Endothelial cell of umbilical vein (primary cell): ENCODE data around the gene PLPP1. TPM values are rescaled to one million over a fixed set of nuclear protein-coding genes. Genes with fewer than 3 reads are reported as not detected.

Experiments
- BruUV-seq: library from RNA; stranded (reverse); fragments of 400-500 nt; replicated peaks from 2 replicates; lab custom pipeline; 2021; lab: Mats Ljungman, UMichigan
- CTCF ChIA-PET: fragments of 300-600, 350-600 bp; sonication (Branson Sonifier 250); formaldehyde crosslinking; loops from one replicate; lab custom pipeline; 2021; ENCODE audit warnings: antibody characterized with exemption, inconsistent platforms; lab: Charles Lee
- POLR2A ChIA-PET: fragments of 300-600, 350-600 bp; sonication (Branson Sonifier 250); formaldehyde crosslinking; loops from one replicate; lab custom pipeline; 2021; ENCODE audit warnings: antibody characterized with exemption, inconsistent platforms; lab: Charles Lee
- DNase-seq: peaks from one replicate; pipeline ENCODE4 v3.0.0-alpha.2; 2011; ENCODE audit warnings: low read depth, low spot score
- FAIRE-seq: peaks from 2 replicates; lab custom pipeline; 2011; peaks lifted over from hg19 to GRCh38; lab: Jason Lieb, UNC
- H2AFZ ChIP-seq: 2 replicates; pipeline ENCODE4 v1.6.0; 2012; ENCODE audit warnings: low read depth, low read length, control low read depth, inconsistent platforms
- H3K27ac ChIP-seq: 2 replicates; pipeline ENCODE4 v1.5.1; 2011; ENCODE audit warnings: low read depth, mild to moderate bottlenecking, control low read depth, low read length, moderate library complexity; ENCODE audit not compliant: insufficient read depth
- H3K27me3 ChIP-seq, 2 experiments: 2 replicates each; pipeline versions ENCODE4 v1.6.0 to v1.6.1; 2011; ENCODE audit warnings: low read length in 2 of 2, mixed read lengths in 1 of 2; ENCODE audit not compliant: control insufficient read depth in 2 of 2, insufficient read depth in 2 of 2
- H3K36me3 ChIP-seq, 2 experiments: 2 replicates in 1 of 2; 3 replicates in 1 of 2; pipeline ENCODE4 v1.5.1; 2011; ENCODE audit warnings: low read length in 2 of 2, mild to moderate bottlenecking in 1 of 2, moderate library complexity in 1 of 2; ENCODE audit not compliant: control insufficient read depth in 2 of 2, insufficient read depth in 2 of 2; ENCODE audit errors: extremely low read depth in 1 of 2
- H3K4me1 ChIP-seq: 3 replicates; pipeline ENCODE4 v1.5.1; 2011; ENCODE audit warnings: mild to moderate bottlenecking, low read length; ENCODE audit not compliant: control insufficient read depth, insufficient read depth; ENCODE audit errors: extremely low read depth
- H3K4me2 ChIP-seq: 2 replicates; pipeline ENCODE4 v1.6.1; 2011; ENCODE audit warnings: low read length, control low read depth, mixed read lengths; ENCODE audit not compliant: insufficient read depth
- H3K4me3 ChIP-seq, 3 experiments: fragments of 200-600 bp in 1 of 3; sonication (generic), shearing (Covaris generic) in 1 of 3; replicated peaks in 1 of 3; 2 replicates each; pipeline ENCODE4 v1.5.1; 2011 to 2016; ENCODE audit warnings: control low read depth in 3 of 3, low read length in 3 of 3, mild to moderate bottlenecking in 2 of 3, inconsistent platforms in 1 of 3, low read depth in 1 of 3, moderate library complexity in 1 of 3; ENCODE audit not compliant: insufficient read depth in 1 of 3
- H3K79me2 ChIP-seq: 2 replicates; pipeline ENCODE4 v1.6.0; 2012; ENCODE audit warnings: low read length, inconsistent platforms; ENCODE audit not compliant: control insufficient read depth, insufficient read depth
- H3K9ac ChIP-seq: replicated peaks from 2 replicates; pipeline ENCODE3; 2011; ENCODE audit warnings: low read length, control low read depth; ENCODE audit not compliant: insufficient read depth; ENCODE audit errors: extremely low read depth
- H3K9me1 ChIP-seq: replicated peaks from 3 replicates; pipeline ENCODE4 v1.6.0; 2011; ENCODE audit warnings: mild to moderate bottlenecking, low read length; ENCODE audit not compliant: control insufficient read depth, insufficient read depth; ENCODE audit errors: extremely low read depth
- H3K9me3 ChIP-seq: replicated peaks from 2 replicates; pipeline ENCODE4 v1.5.1; 2012; ENCODE audit warnings: low read length, inconsistent platforms; ENCODE audit not compliant: control insufficient read depth, insufficient read depth
- H4K20me1 ChIP-seq: replicated peaks from 2 replicates; pipeline ENCODE3; 2011; ENCODE audit warnings: mild to moderate bottlenecking, low read length; ENCODE audit not compliant: control insufficient read depth, insufficient read depth; ENCODE audit errors: extremely low read depth
- GATA2 ChIP-seq: IDR thresholded peaks from 2 replicates; pipeline ENCODE4 v1.7.0; 2011; ENCODE audit warnings: low read depth, mild to moderate bottlenecking, moderate library complexity, mixed read lengths, low read length; ENCODE audit not compliant: insufficient read length, insufficient read depth
- MYC ChIP-seq: IDR thresholded peaks from one replicate; pipeline ENCODE4 v1.6.1; 2011; ENCODE audit warnings: mild to moderate bottlenecking, low read depth, low read length
- POLR2A ChIP-seq: IDR thresholded peaks from 2 replicates; pipeline ENCODE4 v1.6.1; 2012; ENCODE audit warnings: low read depth, mild to moderate bottlenecking, control low read depth, low read length
- POLR2AphosphoS5 ChIP-seq: IDR thresholded peaks from 2 replicates; pipeline ENCODE4 v1.6.1; 2012; ENCODE audit warnings: low read depth, mild to moderate bottlenecking, control low read depth, low read length, moderate library complexity; ENCODE audit not compliant: insufficient read depth
- dilution Hi-C: fragments of 300-500 bp; cut with MboI; formaldehyde crosslinking; loops from one replicate; pipeline ENCODE4 v1.15.0; 2019; ENCODE audit warnings: low sequenced_read_pairs; ENCODE audit not compliant: extremely low pct_ligation_motif_present
- intact Hi-C: fragments of 100-400 bp; cut with micrococcal nuclease; formaldehyde crosslinking; loops from one replicate; pipeline ENCODE4 v1.10.0; 2022
- polyA plus RNA-seq, 4 experiments: library from polyadenylated mRNA; depleted of rRNA in 3 of 4; stranded (reverse) in 3 of 4; unstranded in 1 of 4; fragments of >200 nt; gene quantifications; 2 replicates each; pipeline versions ENCODE4 v1.2.1 to v1.2.3, GENCODE V29; 2011 to 2012; ENCODE audit warnings: missing spikeins in 1 of 4
- total RNA-seq: library from RNA; stranded (reverse); gene quantifications from 2 replicates; pipeline ENCODE4 v1.2.3, GENCODE V29; 2021
- TF ChIP-seq, protein P1 (sequence below): IDR thresholded peaks from 2 replicates; pipeline ENCODE4 v1.6.1; 2011; ENCODE audit not compliant: insufficient read depth, insufficient read length
- TF ChIP-seq, protein P2 (sequence below), 2 donors: IDR thresholded peaks; 1 replicate in 1 of 2; 2 replicates in 1 of 2; pipeline ENCODE4 v1.5.1; 2011; ENCODE audit warnings: low read length in 2 of 2, mild to moderate bottlenecking in 2 of 2, moderate library complexity in 2 of 2, control low read depth in 1 of 2, inconsistent platforms in 1 of 2, low read depth in 1 of 2; ENCODE audit not compliant: insufficient read depth in 1 of 2; ENCODE audit errors: extremely low read depth in 1 of 2

PLPP1 gene
- total and polyA plus RNA-seq, 2 donors (not counting 3 experiments of a cell fraction or from before 2014, with no cell fraction given) = 14.3 to 25.9 TPM

DNA sequence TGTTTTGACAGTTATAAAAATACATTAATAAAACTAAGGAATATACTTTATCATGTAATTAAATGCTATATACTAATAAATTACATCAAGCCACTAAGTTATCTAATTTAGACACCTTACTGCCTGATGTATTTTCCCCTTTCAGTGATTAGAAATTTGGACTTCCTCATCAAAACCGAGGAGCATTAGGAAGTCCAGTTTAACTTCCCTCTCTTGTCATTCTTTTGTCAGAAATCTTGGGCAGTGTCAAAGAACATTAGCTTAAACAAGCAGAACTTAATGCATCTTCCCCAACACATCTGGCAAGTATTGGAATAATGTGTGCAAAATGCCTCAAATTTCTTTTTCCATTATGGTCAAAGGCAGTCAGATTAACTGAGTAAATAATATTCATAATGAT lies 81.6 kb downstream of the PLPP1 start:
- Histone ChIP-seq H3K79me2 (no peaks in the 10 kb centered on the region), H3K27me3 (no peaks in the 10 kb centered on the region), H3K9me3 (no peaks in the 10 kb centered on the region), H3K9ac (no peak overlapping the region), H2AFZ (no peak overlapping the region), H3K4me2 (no peak overlapping the region), H3K4me3 (no peak overlapping the region), H3K27ac (no peak overlapping the region), H3K4me1 (no peaks in the 10 kb centered on the region), H3K9me1 (no peaks in the 10 kb centered on the region), H3K36me3 (no peaks in the 10 kb centered on the region), H4K20me1 (no peaks in the 10 kb centered on the region)
- DNase-seq (no peak), FAIRE-seq (no peak)
- ChIA-PET CTCF (no interaction called here), POLR2A (no interaction called here)
- no TSS peak for BruUV-seq
- dilution Hi-C loops (no loop called here), intact Hi-C loops (no loop called here)
- TF ChIP-seq GATA2 = no peak
- TF ChIP-seq, protein P1, sequence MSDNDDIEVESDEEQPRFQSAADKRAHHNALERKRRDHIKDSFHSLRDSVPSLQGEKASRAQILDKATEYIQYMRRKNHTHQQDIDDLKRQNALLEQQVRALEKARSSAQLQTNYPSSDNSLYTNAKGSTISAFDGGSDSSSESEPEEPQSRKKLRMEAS = no peak
- TF ChIP-seq POLR2A = no peak

DNA sequence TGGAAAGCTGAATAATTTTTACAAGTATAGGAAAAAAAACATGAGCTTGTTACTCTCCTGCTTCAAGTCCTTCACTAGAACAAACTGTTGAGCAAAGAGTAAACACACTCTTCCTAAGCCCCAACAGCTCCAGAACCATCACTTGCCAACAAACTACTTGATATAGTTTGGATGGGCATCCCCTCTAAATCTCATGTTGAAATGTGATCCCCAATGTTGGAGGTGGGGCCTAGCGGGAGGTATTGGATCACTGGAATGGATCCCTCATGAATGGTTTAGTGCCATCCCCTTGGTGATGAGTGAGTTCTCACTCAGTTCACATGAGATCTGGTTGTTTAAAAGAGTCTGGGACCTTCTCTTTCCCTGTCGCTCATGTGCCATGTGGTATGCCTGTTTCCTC lies 82.8 kb downstream of the PLPP1 start:
- no peak overlapping the region for H3K27ac ChIP-seq
- no peak overlapping the region for H2AFZ ChIP-seq
- no peak overlapping the region for H3K4me3 ChIP-seq
- H3K79me2 ChIP-seq = no peaks in the 10 kb centered on the region
- TF ChIP-seq POLR2AphosphoS5 (no peak), MYC (no peak), GATA2 (no peak), POLR2A (no peak)
- TF ChIP-seq, protein P2, sequence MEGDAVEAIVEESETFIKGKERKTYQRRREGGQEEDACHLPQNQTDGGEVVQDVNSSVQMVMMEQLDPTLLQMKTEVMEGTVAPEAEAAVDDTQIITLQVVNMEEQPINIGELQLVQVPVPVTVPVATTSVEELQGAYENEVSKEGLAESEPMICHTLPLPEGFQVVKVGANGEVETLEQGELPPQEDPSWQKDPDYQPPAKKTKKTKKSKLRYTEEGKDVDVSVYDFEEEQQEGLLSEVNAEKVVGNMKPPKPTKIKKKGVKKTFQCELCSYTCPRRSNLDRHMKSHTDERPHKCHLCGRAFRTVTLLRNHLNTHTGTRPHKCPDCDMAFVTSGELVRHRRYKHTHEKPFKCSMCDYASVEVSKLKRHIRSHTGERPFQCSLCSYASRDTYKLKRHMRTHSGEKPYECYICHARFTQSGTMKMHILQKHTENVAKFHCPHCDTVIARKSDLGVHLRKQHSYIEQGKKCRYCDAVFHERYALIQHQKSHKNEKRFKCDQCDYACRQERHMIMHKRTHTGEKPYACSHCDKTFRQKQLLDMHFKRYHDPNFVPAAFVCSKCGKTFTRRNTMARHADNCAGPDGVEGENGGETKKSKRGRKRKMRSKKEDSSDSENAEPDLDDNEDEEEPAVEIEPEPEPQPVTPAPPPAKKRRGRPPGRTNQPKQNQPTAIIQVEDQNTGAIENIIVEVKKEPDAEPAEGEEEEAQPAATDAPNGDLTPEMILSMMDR (IDR thresholded peaks at IDR 0.05; ENCODE audit: extremely low read depth in 1 of 2, insufficient read depth in 1 of 2, low read depth in 1 of 2, low read length in 2 of 2) = no peak
- TF ChIP-seq, protein P1 = no peak
- intact Hi-C loops = no loop called here
- H3K9me1 ChIP-seq = no peaks in the 10 kb centered on the region
- ChIA-PET POLR2A (no interaction called here), CTCF (no interaction called here)
- FAIRE-seq = no peak
- no peaks in the 10 kb centered on the region for H3K36me3 ChIP-seq
- no peak overlapping the region for H3K4me2 ChIP-seq
- BruUV-seq = no TSS peak
- H3K9ac ChIP-seq = no peak overlapping the region
- no peaks in the 10 kb centered on the region for H4K20me1 ChIP-seq
- dilution Hi-C loops = no loop called here
- no peaks in the 10 kb centered on the region for H3K9me3 ChIP-seq
- H3K27me3 ChIP-seq = no peaks in the 10 kb centered on the region
- DNase-seq = no peak
- no peaks in the 10 kb centered on the region for H3K4me1 ChIP-seq
